Suppressor macrophage (primary cell): ENCODE measurements around the gene CSTA.
A peak's percentile ranks its signal among the peaks of the same experiment; 100 is the strongest.

Experiments used
- DNase-seq, 4 experiments: peaks; one replicate each; pipeline ENCODE4 v3.0.0-alpha.2; 2020 to 2022

The CSTA gene

DNA sequence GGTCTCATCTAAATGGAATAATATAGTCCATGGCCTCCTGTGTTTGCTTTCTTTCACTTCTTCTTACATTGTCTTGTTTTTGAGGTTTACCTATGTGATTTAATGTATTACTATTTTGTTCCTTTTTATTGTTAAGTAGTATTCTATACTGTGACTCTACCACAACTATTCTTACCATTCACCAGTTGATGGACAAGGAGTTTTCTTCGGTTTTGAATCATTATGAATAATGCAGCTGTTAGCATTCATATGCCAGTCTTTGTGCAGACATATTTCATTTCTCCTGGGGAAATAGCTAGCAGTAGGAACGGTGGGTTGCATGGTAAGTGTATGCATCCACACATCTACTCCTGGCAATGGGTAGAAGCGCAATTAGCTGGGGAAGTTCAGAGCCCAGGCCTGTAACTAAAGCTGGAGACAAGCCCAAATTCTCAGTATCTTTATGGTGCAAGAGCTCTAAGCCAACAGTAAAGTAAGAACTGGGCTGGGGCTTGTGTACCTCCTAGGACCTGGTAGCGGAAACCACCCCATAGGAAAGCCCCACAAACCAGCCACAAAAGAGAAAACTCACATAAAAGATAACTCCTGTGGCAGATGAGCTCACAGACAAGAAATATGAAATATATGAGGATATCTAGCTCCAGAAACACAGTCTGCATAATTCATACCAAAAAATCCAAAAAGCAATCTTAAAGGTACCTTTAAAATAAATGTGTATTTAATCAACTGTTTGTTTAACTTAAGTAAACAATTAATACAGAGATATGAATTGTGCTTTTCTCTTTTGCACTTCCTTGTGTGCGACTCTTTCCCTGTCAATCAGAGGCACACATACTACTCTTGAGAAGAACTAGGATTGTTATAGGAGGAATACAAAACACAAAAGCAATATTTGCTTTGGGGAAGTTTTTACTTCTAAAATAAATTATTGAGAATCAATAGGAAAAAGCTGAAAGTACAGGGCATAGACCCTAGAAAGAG is 2.7 kb upstream of the CSTA start:
- no peak for DNase-seq

DNA sequence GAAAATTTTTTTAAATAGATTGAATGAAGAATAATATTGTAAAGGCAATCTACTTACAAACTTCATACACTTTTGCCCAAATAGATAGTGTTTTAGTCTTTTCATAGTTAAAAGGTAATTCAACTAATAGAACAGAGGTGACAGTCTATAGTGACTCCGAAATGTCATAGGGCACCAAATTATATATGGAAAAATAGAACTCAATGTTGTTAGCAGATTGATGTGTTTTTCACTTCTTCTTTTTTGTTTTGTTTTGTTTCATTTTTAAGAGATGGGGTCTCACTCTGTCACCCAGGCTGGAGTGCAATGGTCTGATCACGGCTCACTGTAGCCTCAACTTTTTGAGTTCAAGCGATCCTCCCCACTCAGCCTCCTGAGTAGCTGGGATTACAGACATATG is 721 bp downstream of the CSTA start:
- no peak for DNase-seq

DNA sequence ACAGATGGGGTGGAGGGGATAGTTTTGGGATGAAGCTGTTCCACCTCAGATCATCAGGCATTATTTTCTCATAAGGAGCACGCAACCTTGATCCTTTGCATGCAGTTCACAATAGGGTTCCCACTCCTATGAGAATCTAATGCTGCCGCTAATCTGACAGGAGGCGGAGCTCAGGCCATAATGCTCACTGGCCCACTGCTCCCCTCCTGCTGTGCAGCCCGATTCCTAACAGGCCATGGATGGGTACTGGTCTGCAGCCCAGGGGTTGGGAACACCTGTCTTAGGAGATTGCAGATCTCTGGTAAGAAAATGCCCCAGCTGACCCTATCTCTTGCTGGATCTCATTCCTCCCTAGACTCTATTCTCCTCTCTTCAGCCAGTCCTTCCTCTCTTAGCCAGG is 6.8 kb downstream of the CSTA start:
- no peak for DNase-seq

DNA sequence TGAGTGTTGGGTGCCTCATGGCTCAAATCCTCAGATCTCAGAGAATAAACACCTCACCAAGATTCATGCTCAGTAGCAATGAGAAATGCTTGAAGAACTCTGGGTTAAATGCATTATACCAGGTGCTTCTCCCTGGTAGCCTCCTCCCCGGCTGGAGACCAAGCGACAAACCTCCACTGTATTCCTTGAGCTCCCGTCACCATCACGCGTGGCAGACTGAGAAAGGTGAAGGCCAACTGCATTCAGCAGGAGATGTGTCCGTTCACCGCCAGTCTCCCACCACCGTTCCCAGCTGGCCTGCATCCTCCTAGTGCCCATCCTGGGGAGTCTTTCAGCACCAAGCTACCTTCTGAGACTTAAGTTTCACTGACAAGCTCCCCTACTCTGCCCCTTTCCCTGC is 7.5 kb downstream of the CSTA start:
- DNase-seq, result no peak

DNA sequence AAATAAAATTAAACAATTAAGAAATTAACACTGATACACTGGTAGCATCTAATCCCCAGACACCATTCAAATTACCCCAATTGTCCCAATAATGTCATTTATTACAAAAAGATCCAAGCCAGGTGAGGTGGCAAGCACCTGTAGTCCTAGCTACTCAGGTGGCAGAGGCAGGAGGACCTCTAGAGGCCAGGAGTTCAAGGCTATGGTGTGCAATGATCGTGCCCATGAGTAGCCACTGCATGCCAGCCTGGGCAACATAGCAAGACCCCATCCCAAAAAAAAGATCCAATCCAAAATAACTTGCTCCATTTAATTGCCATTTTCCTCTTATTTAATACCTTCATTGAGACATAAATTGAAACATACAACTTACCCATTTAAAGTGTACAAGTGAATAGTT is 17.8 kb downstream of the CSTA start:
- no peak for DNase-seq

DNA sequence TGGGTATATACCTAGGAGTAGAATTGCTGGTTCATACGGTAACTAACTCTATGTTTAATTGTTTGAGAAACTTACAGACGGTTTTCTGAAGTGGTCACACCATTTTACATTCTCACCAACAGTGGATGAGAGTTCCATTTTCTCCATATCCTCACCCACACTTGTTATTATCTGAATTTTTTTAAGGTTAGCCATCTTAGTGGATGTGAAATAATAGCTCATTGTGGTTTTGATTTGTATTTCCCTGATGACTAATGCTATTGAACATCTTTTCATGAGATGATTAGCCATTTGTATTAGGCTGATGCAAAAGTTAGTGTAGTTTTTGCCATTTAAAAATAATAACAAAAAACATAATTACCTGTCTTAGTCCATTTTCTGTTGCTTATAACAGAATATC is 18.6 kb downstream of the CSTA start:
- DNase-seq, result no peak

DNA sequence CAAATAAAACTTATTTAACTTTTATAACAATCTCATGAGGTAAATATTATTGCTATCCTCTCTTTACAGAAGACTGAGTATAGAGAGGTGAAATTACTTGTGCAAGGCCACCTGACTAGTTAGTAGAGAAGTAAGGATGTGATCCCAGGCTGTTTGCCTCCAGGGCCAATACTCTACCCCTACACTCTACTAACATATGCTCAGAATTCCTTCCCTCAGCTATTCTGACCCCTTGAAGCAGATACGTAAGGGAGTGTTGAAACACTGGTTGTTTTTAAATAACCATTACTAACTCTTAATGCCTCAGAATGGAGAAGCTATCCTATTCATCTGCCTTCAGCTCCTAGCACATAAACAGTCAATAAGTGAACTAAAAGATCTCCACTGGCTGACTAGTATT is 24.1 kb downstream of the CSTA start:
- peak in 3 of 4 experiments; percentile 2 to 50 (median 28) for DNase-seq

DNA sequence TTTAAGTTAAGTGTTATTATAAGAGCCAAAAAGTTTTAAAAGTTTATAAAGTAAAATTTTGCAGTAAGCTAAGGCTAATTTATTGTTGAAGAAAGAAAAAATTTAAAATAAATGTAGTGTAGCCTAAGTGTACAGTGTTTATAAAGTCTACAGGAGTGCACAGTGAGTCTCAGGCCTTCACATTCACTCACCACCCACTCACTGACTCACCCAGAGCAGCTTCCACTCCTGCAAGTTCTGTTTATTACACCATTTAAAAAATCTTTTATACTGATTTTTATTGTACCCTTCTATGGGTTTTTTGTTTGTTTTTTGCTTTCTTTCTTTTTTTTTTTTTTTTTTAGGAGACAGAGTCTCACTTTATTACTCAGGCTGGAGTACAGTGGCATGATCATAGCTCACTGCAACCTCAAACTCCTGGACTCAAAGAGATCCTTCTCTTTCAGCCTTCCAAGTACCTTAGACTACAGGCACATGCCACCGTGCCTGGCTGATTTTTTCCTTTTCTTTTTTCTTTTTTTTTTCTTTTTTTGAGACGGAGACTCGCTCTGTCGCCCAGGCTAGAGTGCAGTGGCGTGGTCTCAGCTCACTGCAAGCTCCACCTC is 25.9 kb downstream of the CSTA start:
- peak; percentile 42 to 69 (median 66) for DNase-seq

DNA sequence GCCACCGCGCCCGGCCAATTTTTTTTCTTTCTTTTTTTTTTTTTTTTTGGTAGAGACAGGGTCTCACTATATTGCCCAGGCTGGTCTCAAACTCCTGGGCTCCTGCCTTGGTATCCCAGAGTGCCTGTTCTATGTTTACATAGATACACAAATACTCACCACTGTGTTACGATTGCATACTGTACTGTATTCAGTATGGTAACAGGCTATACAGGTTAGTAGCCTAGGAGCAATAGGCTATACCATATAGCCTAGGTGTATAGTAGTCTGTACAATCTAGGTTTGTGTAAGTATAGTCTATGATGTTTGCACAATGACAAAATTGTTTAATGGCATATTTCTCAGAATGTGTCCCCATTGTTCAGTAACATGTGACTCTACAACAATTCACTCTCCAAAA is 26.6 kb downstream of the CSTA start:
- DNase-seq, result no peak

DNA sequence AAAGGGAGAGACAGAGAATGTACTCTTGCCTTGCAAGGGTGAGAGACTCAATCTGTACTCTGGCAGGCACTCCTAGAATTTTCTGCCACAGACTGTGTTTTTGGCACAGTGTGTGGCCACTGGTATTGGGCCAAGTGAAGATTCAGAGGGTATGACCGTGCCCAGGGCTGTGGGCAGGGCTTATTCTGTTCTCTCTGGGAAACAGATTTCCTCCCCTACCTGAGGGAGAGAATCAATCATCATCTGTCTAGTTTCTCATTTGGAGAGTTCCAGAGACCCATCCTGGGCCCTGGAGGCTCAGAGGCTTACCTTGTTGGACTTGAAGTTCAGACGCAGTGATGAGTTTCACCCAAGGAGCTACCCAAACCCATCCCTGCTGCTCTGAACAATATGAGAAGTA is 28.2 kb downstream of the CSTA start:
- no peak for DNase-seq

DNA sequence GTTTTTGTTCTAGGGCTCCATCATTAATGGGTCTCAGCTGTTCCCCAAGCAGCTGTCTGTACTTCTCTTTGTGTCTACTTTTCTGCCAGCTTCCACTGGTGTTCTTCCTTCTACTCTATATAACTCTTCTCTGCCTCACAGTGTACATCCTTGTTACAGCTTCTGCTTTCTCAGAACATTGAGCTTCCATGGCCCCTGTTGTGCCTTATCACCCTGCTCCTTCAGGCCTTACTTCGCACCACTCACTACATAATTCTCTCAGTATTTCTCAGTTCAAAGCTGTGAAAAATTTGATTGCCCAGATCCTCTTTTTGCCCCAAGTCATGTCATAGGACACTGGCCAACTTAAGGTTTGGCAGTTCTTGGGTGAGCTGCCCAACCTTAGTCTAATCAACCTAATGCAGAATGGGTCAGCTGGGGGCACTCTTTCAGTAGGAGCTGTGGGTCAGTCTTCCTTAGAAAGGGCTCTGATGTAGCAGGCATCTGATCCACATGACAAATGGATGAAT is 28.9 kb downstream of the CSTA start:
- peak in 3 of 4 experiments; percentile 10 to 29 (median 14) for DNase-seq

DNA sequence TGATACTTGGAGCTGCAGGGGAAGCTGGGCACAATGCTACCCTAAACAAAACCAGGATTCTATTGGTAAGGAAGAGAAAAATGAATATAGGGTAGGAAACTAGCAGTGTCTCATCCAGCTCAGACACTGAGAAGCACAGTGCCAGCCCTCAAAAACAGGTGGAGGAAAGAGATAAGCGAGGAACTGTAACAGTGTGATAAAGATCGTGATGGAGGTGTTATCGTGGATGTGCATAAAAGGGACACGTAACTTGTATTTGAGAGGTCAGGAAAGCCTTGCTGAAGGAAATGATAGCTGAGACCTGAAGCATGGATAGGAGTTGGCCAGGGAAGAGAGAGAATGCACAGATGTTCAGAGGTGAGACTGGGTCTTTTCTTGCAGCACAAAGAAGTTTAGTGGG is 30.6 kb downstream of the CSTA start:
- DNase-seq, result no peak

DNA sequence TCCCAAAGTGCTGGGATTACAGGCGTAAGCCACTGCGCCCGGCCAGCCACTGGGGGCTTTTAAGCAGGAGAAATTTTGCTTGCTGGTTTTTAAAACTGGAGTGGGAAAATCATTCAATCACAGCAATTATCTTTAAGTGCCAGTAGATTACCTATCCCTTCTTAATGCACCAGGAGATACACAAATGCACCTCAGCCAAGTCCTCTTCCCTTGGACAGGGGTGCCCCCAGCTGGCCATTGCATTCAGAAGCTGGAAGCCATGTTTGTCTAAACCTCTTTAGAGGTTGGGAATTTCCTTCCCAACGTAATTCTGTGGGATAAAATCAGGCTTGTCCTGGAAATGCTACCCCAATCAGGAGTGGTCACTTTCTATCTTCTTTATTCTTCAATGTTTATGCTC is 31.4 kb downstream of the CSTA start:
- peak; percentile 35 to 70 (median 50) for DNase-seq

DNA sequence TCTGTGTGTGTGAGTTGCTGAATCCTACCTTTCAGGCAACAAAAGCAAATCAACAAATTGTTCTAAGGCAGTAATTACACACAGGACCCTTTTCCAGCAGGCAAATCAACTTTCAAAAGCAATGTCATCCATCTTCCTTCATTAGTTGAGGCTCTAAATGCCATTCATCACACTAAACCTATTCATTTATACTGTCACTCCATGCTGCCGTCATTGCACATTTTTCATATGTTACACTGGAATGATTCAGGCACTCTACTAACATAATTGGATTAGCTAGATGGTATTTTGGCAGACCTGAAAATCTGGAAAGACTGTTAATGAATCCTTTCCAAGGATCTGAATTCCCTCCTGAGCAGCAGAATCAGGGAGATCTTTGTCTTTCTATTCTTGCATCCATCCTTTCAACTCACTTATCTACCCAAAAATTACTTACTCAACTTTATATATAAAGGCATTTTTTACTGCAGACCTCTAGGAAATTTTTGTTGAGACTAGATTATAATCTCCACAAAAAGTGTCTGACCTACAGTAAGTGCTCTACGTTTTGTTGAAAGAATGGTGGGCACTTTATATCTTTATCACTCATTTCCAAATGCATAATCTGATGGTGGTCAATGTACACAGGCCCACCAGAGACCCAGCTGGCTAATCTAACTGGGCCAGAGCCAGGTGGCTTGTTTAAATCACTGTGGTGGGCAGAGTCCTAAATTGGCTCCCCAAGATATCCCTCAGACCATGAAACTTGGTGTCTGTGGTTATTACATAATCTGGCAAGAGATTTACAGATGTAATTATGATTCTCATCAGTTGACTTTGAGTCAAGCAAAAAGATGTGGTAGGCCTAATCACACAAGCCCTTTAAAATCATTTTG is 33.0 kb downstream of the CSTA start:
- no peak for DNase-seq

DNA sequence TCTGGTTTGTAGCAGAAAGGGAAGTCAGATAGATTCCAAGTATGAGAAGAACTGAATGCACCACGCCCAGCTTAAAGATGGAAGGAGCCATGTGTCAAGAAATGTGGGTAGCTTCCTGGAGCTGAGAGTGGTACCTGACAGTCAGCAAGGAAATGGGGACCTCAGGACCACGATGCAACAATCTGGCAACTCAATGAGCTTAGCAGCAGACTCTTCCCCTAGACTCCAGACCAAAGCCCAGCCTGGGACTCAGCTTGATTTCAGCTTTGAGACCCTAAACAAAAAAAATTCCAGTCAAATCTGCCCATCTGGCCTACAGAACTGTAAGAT is 33.6 kb downstream of the CSTA start:
- DNase-seq, result peak in 2 of 4 experiments; percentile 16 to 22

DNA sequence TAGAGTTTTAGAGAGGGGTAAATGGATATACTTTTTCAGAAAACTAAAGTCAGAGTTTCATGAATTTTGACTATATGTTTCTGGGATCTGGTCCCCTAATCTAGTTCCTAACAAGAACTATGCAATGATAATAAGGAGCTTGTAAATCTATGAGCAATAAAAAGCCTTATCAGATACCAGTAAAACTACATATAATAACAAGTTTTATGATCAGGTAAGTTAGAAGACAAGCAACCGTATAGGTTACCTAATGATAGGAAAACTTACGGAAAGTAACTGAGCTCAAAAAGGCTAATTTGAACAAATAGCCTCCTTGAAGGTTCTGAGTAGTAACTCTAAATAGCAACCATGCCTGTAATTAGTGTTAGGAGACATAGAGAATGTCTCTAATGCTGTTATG is 37.0 kb downstream of the CSTA start:
- no peak for DNase-seq

DNA sequence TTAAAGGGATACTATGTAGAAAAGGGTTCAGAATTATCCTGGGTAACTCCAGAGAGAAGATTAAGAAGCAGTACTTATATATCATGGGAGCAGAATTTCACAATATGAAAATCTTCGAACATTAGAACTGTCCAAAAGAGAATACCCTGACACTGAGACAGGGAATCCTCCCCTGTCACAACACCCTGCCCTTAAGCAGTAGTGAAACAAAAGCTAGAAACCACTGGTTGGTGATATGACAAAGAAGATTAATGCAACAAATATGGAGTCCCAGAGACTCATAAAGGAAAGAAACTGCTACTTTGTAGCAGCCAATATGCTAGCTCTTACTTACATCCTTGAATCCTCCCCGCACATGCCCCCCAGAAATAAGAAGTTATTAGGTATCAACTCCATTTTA is 39.4 kb downstream of the CSTA start:
- DNase-seq, result no peak

DNA sequence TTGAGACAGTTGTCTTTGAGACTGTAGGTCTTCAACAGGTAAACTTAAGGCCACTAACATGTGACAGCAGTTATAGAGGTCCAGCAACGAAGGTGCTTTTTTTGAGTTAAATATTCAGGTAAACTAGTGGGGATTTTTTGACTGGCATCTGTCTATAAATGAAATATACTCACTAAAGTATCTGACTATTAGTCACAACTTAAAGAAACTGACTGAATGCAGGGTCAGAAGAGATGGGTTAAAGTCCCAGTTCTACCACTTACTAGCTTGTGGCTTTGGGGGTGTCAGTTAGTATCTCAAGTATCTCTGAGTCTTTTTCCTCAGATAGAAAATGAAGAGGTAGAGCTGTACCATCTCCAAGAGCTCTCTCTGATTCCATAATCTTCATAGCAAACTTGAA is 40.0 kb downstream of the CSTA start:
- no peak for DNase-seq

DNA sequence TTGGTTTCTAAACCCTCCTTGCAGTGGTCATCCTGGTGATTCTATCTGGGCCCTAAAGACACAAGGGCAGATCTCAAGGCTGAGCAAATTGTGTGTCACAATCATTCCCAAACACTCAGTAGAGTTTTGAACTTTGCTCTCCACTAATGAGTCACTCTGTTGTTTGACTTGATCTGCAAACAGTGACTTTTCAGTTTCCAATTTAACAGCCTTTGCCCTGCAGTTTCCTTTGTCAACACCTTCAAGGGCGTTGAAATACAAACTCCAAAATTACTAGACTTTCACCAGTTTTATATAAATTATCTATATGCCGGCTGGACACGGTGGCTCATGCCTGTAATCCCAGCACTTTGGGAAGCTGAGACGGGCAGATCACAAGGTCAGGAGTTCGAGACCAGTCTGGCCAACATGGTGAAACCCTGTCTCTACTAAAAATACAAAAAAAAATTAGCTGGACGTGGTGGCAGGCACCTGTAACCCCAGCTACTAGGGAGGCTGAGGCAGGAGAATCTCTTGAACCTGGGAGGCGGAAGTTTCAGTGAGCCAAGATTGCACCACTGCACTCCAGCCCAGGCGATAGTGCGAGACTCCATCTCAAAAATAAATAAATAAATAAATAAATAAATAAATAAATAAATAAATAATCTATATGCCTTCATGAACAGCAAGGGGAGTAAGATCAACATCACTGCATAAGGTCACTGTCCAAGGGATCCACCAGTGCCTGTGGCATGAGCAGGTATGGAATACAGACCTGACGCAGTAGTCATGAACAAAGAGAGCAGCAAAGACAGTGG is 40.7 kb downstream of the CSTA start:
- DNase-seq, result peak; percentile 26 to 76 (median 55)

DNA sequence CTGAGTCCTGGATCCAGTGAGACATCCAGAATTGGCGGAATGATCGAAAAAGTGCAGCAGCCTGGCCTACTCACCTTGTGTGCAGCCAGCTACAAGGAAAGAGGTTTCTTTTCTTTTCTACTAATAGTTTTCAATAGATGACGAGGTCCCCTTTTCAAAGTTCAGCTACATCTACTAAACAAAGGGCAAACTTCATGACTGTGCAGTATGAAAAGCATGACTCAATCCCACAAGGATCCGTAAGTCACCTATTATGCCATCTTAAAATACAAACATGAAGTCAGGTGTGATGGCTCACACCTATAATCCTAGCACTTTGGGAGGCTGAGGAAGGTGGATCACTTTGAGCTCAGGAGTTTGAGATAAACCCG is 41.3 kb downstream of the CSTA start:
- DNase-seq, result no peak

DNA sequence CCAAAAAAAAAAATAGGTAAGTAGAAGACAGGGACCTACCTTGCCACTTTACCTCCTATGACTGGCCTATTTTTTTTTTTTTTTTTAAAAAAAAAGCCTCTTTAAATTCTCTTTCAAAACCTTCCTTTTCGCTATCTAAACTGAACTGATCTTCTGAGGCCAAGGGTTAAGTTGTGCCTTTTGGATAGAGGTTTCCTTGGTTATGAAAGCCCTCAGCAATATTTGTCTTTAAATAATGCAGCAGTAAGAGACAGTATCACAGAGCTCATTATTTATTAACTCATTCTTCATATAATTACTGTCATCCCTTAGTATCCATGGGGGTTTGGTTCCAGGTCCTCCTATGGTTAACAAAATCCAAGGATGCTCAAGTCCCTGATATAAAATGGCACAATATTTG is 49.0 kb downstream of the CSTA start:
- no peak for DNase-seq

DNA sequence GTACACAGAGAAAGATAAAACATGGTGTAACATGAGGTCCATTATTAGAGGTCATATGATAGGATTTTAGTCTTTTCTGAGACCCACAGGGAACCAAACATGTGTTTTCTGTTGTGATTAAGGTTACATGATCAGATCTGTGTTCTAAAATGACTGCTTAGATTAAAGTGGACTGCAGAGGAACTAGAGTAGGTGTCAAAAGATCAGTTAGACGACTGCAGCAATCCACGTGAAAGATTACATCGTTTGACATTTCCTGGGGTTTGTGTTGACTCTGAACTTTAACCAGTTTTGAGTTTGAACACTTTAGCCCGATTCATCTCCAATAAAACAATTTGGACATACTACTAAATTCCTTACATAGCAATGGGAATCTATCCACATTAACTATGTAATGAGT is 52.9 kb downstream of the CSTA start:
- DNase-seq, result peak; percentile 14 to 58 (median 36)
